GM12892 (cell line): ENCODE data around the gene TARBP2.

ENCODE experiments used
- POLR2A ChIP-seq: IDR thresholded peaks from 2 replicates; pipeline ENCODE4 v1.6.1; 2011; ENCODE audit warnings: low read depth, low read length, control low read depth
- POLR2AphosphoS5 ChIP-seq: IDR thresholded peaks from 2 replicates; pipeline ENCODE4 v1.6.1; 2011; ENCODE audit warnings: low read depth, low read length, control low read depth
- TAF1 ChIP-seq: IDR thresholded peaks from 2 replicates; pipeline ENCODE4 v1.6.1; 2011; ENCODE audit warnings: low read depth, mild to moderate bottlenecking, control low read depth, low read length, borderline replicate concordance

- TF ChIP-seq POLR2A, result 0 out of 2 replicates have a peak, but pooled peaks have one; percentile 25
- no peak for TF ChIP-seq TAF1
- no peak; the same call in 1 of the 2 replicates for TF ChIP-seq POLR2AphosphoS5
Observed at GRCh38 chr12:53464685-53465418, 36.2 kb upstream of the TARBP2 start.
